Epithelial cell of esophagus (primary cell): ENCODE data around the gene RASGEF1C.
A peak's percentile ranks its signal among the peaks of the same experiment; 100 is the strongest.

Experiments
- DNase-seq: peaks from one replicate; pipeline ENCODE4 v3.0.0; 2010; ENCODE audit warnings: low read depth
- H3K4me3 ChIP-seq: 2 replicates; pipeline ENCODE4 v1.5.1; 2011; ENCODE audit warnings: mild to moderate bottlenecking, low read length, control low read depth
- TF ChIP-seq, protein P1 (sequence below): IDR thresholded peaks from 2 replicates; pipeline ENCODE4 v1.5.1; 2011; ENCODE audit warnings: low read depth, mild to moderate bottlenecking, low read length, control low read depth, inconsistent platforms; ENCODE audit not compliant: insufficient read depth; ENCODE audit errors: missing control alignments

Gene RASGEF1C

GRCh38 chr5:180071531-180072255 is 137.3 kb downstream of the RASGEF1C start, which contains the start of gene RNF130:
Gene RNF130, minus strand, starts transcription at chr5:180071759. Its CDS starts 57 bp downstream, at chr5:180071702.
- peak within 1 kb of the TSS; percentile 77 for H3K4me3 ChIP-seq
- TF ChIP-seq, protein P1, sequence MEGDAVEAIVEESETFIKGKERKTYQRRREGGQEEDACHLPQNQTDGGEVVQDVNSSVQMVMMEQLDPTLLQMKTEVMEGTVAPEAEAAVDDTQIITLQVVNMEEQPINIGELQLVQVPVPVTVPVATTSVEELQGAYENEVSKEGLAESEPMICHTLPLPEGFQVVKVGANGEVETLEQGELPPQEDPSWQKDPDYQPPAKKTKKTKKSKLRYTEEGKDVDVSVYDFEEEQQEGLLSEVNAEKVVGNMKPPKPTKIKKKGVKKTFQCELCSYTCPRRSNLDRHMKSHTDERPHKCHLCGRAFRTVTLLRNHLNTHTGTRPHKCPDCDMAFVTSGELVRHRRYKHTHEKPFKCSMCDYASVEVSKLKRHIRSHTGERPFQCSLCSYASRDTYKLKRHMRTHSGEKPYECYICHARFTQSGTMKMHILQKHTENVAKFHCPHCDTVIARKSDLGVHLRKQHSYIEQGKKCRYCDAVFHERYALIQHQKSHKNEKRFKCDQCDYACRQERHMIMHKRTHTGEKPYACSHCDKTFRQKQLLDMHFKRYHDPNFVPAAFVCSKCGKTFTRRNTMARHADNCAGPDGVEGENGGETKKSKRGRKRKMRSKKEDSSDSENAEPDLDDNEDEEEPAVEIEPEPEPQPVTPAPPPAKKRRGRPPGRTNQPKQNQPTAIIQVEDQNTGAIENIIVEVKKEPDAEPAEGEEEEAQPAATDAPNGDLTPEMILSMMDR = no peak
- DNase-seq = peak; percentile 91

DNA sequence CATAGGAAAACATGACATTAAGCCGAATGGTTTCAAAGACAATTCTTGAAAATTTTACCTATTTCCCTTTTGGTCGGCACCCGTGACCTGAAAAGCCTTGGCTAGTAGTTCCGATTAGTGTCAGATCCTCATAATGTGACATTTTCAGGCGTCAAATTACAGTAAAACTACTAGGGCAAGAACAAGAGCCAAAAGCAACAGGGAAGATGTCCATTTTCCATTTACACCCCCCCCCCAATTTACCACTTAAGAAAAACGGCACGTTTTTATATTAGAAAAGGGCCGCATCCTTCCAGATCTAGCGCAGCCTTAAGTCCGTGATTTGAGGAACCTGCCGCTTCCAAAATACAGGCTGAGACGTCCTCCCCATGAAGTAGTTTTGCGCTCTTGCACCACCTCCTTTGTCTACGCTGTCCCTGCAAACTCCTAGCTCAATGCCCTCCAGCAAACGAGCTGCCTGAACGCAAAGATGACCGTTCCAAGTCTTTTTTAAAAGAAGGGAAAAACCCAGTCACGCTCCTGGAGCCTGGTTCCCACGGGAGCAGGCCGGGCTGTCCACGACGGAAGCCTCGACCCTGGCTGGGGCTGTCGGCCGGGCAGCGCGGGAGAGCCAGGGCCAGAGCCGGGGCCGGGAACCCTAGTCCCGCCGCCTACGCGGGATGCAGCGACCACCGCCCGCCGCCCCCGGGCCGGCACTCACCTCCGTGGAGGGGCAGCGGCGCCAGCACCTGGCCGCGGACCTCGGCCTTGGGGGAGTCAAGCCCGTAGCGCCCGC is 138.1 kb downstream of the RASGEF1C start:
- DNase-seq = peak; percentile 69
- H3K4me3 ChIP-seq = peak overlapping the region; percentile 77
- TF ChIP-seq, protein P1 = no peak

GRCh38 chr5:180069589-180070247 is 139.3 kb downstream of the RASGEF1C start:
- peak overlapping the region; percentile 77 for H3K4me3 ChIP-seq
- DNase-seq = peak; percentile 43
- TF ChIP-seq, protein P1 = no peak

- TF ChIP-seq, protein P1 = no peak
- no peak overlapping the region for H3K4me3 ChIP-seq
- DNase-seq = no peak
Observed at GRCh38 chr5:180068519-180069090, 140.4 kb downstream of the RASGEF1C start.

- no peak overlapping the region for H3K4me3 ChIP-seq
- TF ChIP-seq, protein P1 = no peak
- DNase-seq = no peak
Observed at GRCh38 chr5:180067986-180068385, 141.0 kb downstream of the RASGEF1C start.

DNA sequence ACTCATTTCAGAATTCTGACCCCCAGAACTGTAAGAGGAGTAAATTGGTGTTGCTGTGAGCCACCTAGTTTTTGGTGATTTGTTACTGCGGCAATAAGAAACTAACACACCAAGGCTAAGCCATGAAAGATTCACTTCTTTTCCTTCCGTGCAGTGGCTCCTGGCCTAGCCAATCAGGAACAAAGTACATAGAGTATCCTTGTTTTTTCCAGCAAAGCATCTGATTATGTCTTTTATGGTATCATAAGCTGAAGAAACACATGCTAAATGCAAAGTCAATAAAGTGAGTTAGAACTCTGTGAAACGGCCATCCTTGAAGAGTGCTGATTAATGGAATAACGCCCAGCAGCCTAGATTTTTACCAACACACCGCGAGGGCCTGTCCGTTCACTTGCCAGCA is 148.8 kb downstream of the RASGEF1C start:
- no peak overlapping the region for H3K4me3 ChIP-seq
- no peak for DNase-seq
- TF ChIP-seq, protein P1 = no peak
